Measurements from ENCODE around the gene CD47. TPM values are rescaled to one million over a fixed set of nuclear protein-coding genes. Genes with fewer than 3 reads are reported as not detected.

Gene CD47
- total and polyA plus RNA-seq, 10 of the 15 experiments (the other 5 are each of a cell fraction or from before 2014, with no cell fraction given), result 22.9 to 175 (median 81.1) TPM

DNA sequence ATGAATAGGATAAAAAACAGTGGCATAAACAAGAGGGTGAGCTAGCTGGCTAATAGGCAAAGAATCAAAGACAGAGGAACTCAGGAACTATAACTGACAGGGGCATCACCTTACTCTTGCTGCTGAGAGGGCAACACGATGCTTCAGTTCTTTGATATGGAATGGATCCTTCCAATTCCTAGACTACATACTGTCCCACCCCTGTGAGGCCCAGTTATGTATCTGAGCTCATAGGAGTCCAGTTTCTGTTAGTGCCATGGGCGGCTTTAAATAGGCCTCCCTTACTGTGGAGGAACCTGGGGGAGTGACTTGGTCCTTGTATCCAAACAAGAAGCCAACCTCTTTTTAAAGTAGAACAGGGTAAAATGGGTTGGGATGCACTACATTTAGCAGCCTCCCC lies 37.3 kb downstream of the CD47 start (continued):
- TF ChIP-seq, protein P1, sequence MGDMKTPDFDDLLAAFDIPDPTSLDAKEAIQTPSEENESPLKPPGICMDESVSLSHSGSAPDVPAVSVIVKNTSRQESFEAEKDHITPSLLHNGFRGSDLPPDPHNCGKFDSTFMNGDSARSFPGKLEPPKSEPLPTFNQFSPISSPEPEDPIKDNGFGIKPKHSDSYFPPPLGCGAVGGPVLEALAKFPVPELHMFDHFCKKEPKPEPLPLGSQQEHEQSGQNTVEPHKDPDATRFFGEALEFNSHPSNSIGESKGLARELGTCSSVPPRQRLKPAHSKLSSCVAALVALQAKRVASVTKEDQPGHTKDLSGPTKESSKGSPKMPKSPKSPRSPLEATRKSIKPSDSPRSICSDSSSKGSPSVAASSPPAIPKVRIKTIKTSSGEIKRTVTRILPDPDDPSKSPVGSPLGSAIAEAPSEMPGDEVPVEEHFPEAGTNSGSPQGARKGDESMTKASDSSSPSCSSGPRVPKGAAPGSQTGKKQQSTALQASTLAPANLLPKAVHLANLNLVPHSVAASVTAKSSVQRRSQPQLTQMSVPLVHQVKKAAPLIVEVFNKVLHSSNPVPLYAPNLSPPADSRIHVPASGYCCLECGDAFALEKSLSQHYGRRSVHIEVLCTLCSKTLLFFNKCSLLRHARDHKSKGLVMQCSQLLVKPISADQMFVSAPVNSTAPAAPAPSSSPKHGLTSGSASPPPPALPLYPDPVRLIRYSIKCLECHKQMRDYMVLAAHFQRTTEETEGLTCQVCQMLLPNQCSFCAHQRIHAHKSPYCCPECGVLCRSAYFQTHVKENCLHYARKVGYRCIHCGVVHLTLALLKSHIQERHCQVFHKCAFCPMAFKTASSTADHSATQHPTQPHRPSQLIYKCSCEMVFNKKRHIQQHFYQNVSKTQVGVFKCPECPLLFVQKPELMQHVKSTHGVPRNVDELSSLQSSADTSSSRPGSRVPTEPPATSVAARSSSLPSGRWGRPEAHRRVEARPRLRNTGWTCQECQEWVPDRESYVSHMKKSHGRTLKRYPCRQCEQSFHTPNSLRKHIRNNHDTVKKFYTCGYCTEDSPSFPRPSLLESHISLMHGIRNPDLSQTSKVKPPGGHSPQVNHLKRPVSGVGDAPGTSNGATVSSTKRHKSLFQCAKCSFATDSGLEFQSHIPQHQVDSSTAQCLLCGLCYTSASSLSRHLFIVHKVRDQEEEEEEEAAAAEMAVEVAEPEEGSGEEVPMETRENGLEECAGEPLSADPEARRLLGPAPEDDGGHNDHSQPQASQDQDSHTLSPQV (IDR thresholded peaks at IDR 0.05), result no peak
- TF ChIP-seq KDM1A (IDR thresholded peaks at IDR 0.05; ENCODE audit: borderline replicate concordance), result no peak
- TF ChIP-seq, protein P2, sequence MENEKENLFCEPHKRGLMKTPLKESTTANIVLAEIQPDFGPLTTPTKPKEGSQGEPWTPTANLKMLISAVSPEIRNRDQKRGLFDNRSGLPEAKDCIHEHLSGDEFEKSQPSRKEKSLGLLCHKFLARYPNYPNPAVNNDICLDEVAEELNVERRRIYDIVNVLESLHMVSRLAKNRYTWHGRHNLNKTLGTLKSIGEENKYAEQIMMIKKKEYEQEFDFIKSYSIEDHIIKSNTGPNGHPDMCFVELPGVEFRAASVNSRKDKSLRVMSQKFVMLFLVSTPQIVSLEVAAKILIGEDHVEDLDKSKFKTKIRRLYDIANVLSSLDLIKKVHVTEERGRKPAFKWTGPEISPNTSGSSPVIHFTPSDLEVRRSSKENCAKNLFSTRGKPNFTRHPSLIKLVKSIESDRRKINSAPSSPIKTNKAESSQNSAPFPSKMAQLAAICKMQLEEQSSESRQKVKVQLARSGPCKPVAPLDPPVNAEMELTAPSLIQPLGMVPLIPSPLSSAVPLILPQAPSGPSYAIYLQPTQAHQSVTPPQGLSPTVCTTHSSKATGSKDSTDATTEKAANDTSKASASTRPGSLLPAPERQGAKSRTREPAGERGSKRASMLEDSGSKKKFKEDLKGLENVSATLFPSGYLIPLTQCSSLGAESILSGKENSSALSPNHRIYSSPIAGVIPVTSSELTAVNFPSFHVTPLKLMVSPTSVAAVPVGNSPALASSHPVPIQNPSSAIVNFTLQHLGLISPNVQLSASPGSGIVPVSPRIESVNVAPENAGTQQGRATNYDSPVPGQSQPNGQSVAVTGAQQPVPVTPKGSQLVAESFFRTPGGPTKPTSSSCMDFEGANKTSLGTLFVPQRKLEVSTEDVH (IDR thresholded peaks at IDR 0.05; ENCODE audit: low read depth, partially characterized antibody), result no peak
- no peak for TF ChIP-seq IKZF2 (IDR thresholded peaks at IDR 0.05)
- TF ChIP-seq, protein P3, sequence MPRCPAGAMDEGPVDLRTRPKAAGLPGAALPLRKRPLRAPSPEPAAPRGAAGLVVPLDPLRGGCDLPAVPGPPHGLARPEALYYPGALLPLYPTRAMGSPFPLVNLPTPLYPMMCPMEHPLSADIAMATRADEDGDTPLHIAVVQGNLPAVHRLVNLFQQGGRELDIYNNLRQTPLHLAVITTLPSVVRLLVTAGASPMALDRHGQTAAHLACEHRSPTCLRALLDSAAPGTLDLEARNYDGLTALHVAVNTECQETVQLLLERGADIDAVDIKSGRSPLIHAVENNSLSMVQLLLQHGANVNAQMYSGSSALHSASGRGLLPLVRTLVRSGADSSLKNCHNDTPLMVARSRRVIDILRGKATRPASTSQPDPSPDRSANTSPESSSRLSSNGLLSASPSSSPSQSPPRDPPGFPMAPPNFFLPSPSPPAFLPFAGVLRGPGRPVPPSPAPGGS (IDR thresholded peaks at IDR 0.05; ENCODE audit: borderline replicate concordance, insufficient read depth, low read depth, low read length, poor library complexity, severe bottlenecking), result no peak
- no peak for TF ChIP-seq SMAD5 (IDR thresholded peaks at IDR 0.05; ENCODE audit: low read depth)
- TF ChIP-seq HCFC1 (IDR thresholded peaks at IDR 0.05; ENCODE audit: low read length), result no peak
